GM10266 (cell line): ENCODE results near the gene LRRC23.
"Not testable (repeated sequence)": the region's sequence is repeated elsewhere in the genome, so short reads cannot be mapped to it uniquely, and the experiment has no call there.

Source experiments
- DNase-seq: peaks from one replicate; pipeline ENCODE4 v3.0.0; 2012; ENCODE audit errors: extremely low spot score
- TF ChIP-seq, protein P1 (sequence below): IDR thresholded peaks from 2 replicates; pipeline ENCODE4 v1.5.1; 2012; ENCODE audit warnings: mild to moderate bottlenecking, low read depth; ENCODE audit not compliant: control insufficient read depth, insufficient read depth; ENCODE audit errors: missing control alignments

The LRRC23 gene

DNA sequence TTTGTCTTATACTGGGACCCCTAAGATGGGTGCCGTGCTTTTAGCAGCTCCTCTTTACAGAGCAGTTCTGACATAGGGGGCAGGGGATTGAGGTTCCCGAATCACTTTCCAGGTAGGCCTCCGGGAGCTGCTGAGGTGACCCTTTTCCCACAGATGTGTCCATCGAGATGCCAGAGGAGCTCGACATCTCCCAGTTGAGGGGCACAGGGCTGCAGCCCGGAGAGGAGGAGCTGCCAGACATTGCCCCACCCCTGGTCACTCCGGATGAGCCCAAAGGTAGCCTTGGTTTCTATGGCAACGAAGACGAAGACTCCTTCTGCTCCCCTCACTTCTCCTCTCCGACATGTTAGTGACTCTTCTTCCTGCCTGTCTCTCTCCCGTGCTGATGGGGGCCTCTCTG lies 41.6 kb upstream of the LRRC23 start:
- TF ChIP-seq, protein P1, sequence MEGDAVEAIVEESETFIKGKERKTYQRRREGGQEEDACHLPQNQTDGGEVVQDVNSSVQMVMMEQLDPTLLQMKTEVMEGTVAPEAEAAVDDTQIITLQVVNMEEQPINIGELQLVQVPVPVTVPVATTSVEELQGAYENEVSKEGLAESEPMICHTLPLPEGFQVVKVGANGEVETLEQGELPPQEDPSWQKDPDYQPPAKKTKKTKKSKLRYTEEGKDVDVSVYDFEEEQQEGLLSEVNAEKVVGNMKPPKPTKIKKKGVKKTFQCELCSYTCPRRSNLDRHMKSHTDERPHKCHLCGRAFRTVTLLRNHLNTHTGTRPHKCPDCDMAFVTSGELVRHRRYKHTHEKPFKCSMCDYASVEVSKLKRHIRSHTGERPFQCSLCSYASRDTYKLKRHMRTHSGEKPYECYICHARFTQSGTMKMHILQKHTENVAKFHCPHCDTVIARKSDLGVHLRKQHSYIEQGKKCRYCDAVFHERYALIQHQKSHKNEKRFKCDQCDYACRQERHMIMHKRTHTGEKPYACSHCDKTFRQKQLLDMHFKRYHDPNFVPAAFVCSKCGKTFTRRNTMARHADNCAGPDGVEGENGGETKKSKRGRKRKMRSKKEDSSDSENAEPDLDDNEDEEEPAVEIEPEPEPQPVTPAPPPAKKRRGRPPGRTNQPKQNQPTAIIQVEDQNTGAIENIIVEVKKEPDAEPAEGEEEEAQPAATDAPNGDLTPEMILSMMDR: no peak
- no peak for DNase-seq

DNA sequence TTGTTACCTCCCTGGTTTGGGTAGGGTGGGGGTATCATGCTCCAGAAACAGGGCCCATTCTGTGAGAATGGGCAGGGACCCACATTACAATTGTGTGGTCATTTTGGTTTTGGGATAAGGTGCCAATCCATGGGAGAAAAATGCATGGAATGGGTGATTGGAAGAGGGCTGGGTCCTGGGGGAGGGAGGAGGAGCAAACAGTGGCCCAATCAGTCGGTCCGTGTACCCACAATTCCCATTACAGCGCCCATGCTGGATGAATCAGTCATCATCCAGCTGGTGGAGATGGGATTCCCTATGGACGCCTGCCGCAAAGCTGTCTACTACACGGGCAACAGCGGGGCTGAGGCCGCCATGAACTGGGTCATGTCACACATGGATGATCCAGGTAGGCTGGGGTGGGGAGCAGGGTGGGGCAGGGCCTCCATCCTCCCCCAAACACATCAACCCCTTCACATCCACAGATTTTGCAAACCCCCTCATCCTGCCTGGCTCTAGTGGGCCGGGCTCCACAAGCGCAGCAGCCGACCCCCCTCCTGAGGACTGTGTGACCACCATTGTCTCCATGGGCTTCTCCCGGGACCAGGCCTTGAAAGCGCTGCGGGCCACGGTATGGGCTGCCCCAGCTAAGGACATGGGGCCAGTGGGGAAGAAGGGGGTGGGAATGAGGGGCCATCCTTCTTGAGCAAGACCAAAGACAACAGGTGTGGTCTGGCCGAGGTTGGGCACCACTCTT lies 40.9 kb upstream of the LRRC23 start:
- TF ChIP-seq, protein P1: no peak
- DNase-seq: no peak

DNA sequence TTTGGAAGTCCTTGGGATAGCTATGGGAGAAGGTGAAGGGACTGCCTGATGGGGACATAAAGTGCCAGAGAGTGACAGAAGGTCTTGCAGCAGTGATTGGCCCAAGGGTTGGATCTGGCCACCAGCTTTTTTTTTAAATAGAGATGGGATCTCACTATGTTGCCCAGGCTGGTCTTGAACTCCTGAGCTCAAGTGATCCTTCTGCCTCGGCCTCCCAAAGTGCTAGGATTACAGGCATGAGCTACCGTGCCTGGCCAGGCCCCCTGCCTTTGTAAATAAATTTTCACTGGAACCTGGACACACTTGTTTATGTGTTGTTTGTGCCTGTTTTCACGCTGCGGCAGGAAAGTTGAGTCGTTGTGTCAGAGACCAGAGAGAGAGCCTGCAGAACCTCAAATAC lies 39.3 kb upstream of the LRRC23 start:
- not testable (repeated sequence) for DNase-seq

DNA sequence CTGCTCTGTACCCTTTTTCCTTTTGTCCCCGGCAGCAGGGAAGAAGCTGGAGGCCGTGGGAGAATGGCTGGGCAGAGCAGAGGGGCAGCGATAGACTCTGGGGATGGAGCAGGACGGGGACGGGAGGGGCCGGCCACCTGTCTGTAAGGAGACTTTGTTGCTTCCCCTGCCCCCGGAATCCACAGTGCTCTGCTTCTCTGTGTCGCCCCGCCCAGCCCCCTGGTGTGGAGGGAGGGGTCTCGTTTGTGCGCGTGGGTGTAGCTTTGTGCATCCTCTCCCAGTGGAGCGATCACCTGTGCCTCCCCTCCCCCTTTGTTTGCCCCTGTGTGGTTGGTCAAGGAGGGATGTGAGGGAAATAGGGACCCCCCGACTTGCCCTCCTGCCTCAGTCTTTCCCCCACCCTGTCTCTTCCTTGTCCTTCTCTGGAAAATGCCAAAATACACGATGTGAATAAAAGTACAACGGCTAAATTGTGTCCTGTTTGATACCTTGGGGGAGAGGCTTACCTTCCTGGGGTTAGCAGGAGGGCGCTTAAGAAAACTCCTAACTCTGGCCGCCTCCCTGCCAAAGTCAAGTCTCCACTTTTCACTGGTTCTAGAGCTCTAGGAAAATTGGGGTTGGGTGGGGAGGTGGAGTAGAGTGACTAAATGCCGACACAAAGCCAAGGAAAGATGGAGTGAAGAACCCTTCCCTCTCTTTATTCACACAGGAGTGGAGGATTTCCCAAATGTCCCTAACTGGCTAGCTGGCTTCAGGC lies 38.3 kb upstream of the LRRC23 start:
- TF ChIP-seq, protein P1: no peak

DNA sequence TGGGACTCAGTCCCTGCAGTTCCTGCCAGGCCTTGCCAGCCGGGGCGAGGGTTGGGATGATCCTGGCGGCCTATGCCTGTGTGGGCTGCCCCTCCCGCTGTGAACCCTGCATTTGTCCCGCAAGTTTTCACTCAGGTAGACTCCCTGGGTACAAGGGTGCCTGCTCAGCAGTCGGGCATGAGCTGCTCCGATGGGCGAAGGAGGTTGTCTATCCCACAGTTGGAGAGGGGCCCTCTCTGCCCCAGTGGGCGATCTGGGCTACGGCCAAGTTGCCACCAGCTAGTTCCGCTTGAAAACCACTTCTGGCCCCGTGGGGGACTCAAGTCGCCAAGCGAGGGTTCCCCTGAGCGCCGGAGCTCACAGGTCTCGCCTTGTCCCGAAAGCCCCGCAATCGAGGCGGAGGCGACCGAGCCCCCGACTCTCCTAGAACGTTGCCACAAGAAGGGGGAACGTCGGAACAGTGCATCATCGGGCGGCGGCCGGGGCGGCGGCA lies 37.7 kb upstream of the LRRC23 start:
- TF ChIP-seq, protein P1: no peak
- no peak for DNase-seq

More for the DNA sequence above, 38.3 kb upstream of the LRRC23 start:
- no peak for DNase-seq

DNA sequence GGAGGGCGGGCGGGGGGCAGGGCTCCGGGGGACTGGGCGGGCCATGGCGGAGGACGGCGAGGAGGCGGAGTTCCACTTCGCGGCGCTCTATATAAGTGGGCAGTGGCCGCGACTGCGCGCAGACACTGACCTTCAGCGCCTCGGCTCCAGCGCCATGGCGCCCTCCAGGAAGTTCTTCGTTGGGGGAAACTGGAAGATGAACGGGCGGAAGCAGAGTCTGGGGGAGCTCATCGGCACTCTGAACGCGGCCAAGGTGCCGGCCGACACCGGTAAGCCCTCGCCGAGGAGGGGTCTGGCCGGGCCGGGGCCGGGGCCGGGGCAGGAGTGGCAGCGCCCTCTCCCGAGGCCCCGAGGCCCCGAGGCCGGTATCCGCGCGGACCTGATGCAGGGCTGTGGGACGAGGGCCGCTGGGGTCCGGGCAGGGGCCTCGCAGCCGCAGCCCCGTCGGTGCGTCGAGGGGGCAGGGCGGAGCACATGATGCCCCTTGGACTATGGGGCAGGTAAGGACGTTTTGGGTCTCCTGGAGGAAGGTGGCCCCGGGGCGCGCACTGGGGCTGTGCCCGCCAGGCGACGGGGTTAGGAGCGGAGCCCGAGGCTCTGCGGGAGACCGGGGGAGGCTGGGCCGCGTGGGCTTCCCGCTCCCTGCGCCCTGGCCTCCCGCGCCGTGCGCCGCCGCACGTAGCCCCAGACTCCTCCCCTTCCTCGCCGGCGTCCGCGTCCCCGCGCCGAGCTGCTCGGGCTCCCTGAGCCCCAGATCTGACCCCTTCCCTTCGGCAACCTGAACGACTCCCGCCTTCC lies 37.0 kb upstream of the LRRC23 start, which contains the start of gene TPI1:
TSS of gene TPI1 (plus strand) at position 119 of the 798 bp plus-strand sequence. CDS start at position 155, 36 bp downstream.
- TF ChIP-seq, protein P1: no peak
- DNase-seq: peak; percentile 96
